ENCODE results near the gene PTPN11. TPM values are rescaled to one million over a fixed set of nuclear protein-coding genes. Genes with fewer than 3 reads are reported as not detected.

The PTPN11 gene
- total and polyA plus RNA-seq, 4 donors, result 33.7 to 73.3 (median 36.4) TPM

- TF ChIP-seq, protein P1, sequence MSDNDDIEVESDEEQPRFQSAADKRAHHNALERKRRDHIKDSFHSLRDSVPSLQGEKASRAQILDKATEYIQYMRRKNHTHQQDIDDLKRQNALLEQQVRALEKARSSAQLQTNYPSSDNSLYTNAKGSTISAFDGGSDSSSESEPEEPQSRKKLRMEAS (IDR thresholded peaks at IDR 0.05), result peak; percentile 88
- TF ChIP-seq, protein P2, sequence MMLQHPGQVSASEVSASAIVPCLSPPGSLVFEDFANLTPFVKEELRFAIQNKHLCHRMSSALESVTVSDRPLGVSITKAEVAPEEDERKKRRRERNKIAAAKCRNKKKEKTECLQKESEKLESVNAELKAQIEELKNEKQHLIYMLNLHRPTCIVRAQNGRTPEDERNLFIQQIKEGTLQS (IDR thresholded peaks at IDR 0.05), result no peak
- TF ChIP-seq, protein P3, sequence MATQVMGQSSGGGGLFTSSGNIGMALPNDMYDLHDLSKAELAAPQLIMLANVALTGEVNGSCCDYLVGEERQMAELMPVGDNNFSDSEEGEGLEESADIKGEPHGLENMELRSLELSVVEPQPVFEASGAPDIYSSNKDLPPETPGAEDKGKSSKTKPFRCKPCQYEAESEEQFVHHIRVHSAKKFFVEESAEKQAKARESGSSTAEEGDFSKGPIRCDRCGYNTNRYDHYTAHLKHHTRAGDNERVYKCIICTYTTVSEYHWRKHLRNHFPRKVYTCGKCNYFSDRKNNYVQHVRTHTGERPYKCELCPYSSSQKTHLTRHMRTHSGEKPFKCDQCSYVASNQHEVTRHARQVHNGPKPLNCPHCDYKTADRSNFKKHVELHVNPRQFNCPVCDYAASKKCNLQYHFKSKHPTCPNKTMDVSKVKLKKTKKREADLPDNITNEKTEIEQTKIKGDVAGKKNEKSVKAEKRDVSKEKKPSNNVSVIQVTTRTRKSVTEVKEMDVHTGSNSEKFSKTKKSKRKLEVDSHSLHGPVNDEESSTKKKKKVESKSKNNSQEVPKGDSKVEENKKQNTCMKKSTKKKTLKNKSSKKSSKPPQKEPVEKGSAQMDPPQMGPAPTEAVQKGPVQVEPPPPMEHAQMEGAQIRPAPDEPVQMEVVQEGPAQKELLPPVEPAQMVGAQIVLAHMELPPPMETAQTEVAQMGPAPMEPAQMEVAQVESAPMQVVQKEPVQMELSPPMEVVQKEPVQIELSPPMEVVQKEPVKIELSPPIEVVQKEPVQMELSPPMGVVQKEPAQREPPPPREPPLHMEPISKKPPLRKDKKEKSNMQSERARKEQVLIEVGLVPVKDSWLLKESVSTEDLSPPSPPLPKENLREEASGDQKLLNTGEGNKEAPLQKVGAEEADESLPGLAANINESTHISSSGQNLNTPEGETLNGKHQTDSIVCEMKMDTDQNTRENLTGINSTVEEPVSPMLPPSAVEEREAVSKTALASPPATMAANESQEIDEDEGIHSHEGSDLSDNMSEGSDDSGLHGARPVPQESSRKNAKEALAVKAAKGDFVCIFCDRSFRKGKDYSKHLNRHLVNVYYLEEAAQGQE (IDR thresholded peaks at IDR 0.05), result peak; percentile 77
- peak; percentile 77 for TF ChIP-seq SP1 (IDR thresholded peaks at IDR 0.05)
- peak; percentile 80 for TF ChIP-seq FOXA1 (IDR thresholded peaks at IDR 0.05)
- peak; percentile 68 to 87 for TF ChIP-seq HNF4A (conservative IDR thresholded peaks at IDR 0.05)
- peak; percentile 22 to 29 for TF ChIP-seq RAD21 (IDR thresholded peaks at IDR 0.05)
- peak; percentile 95 for TF ChIP-seq YY1 (IDR thresholded peaks at IDR 0.05)
- TF ChIP-seq JUND (IDR thresholded peaks at IDR 0.05), result peak in 1 of 2 donors; percentile 79
- no peak for TF ChIP-seq CTCF (IDR thresholded peaks at IDR 0.05; ENCODE audit: low read depth, low read length, missing input control)
- TF ChIP-seq HNF4G (IDR thresholded peaks at IDR 0.05), result peak; percentile 25
- no peak for TF ChIP-seq TAF1 (conservative IDR thresholded peaks at IDR 0.05)
- peak in 1 of 2 donors; percentile 39 for TF ChIP-seq EGR1 (IDR thresholded peaks at IDR 0.05; ENCODE audit: low read depth in 2 of 2)
- TF ChIP-seq FOXA2 (IDR thresholded peaks at IDR 0.05), result peak; percentile 84
- no peak for TF ChIP-seq GABPA (IDR thresholded peaks at IDR 0.05 in 1 of 2, conservative IDR thresholded peaks at IDR 0.05 in 1 of 2)
- no peak for TF ChIP-seq NR2F2 (IDR thresholded peaks at IDR 0.05)
- peak; percentile 60 for TF ChIP-seq ZBTB33 (IDR thresholded peaks at IDR 0.05)
- peak; percentile 68 to 88 for TF ChIP-seq RXRA (IDR thresholded peaks at IDR 0.05)
- Histone ChIP-seq H3K4me1 (ENCODE audit: control insufficient read depth in 4 of 4, insufficient read depth in 4 of 4, low read length in 3 of 4) (peaks cover 0 to 22% (median 9%) of the 10 kb centered on the region in 4 donors), H3K9me3 (ENCODE audit: control insufficient read depth in 4 of 4, low read length in 3 of 4) (no peaks in the 10 kb centered on the region), H3K9ac (ENCODE audit: low read depth in 1 of 2, low read length in 2 of 2) (no peak overlapping the region), H3K4me3 (ENCODE audit: low read depth in 1 of 3, low read length in 3 of 3) (no peak overlapping the region), H3K27me3 (ENCODE audit: control insufficient read depth in 4 of 4, insufficient read depth in 4 of 4, low read length in 3 of 4) (no peaks in the 10 kb centered on the region), H3K27ac (ENCODE audit: low read depth in 1 of 2, low read length in 2 of 2) (peak overlapping the region in 1 of 2 donors; percentile 72), H3K36me3 (ENCODE audit: control insufficient read depth in 4 of 4, insufficient read depth in 3 of 4, low read depth in 1 of 4, low read length in 3 of 4) (no peaks in the 10 kb centered on the region)
- DNase-seq (ENCODE audit: low spot score), result no peak
These were observed 47.3 kb downstream of the PTPN11 start for GRCh38 chr12:112466011-112466422.

Measured in liver (tissue), 9 donors.